ENCODE measurements around the gene FXYD5. TPM values are rescaled to one million over a fixed set of nuclear protein-coding genes. Genes with fewer than 3 reads are reported as not detected.

FXYD5 gene
- total and polyA plus RNA-seq, 4 donors = 2.2 to 22.0 (median 7.3) TPM

- Histone ChIP-seq H3K4me1 (ENCODE audit: control insufficient read depth in 4 of 4, insufficient read depth in 4 of 4, low read length in 3 of 4) (peaks cover 0 to 15% (median 5%) of the 10 kb centered on the region in 4 donors), H3K9me3 (ENCODE audit: control insufficient read depth in 4 of 4, low read length in 3 of 4) (no peaks in the 10 kb centered on the region), H3K27me3 (ENCODE audit: control insufficient read depth in 4 of 4, insufficient read depth in 4 of 4, low read length in 3 of 4) (peaks cover 0 to 2% (median 0%) of the 10 kb centered on the region in 4 donors), H3K9ac (ENCODE audit: low read depth in 1 of 2, low read length in 2 of 2) (no peak overlapping the region), H3K27ac (ENCODE audit: low read depth in 1 of 2, low read length in 2 of 2) (no peak overlapping the region), H3K4me3 (ENCODE audit: low read depth in 1 of 3, low read length in 3 of 3) (no peak overlapping the region), H3K36me3 (ENCODE audit: control insufficient read depth in 4 of 4, insufficient read depth in 3 of 4, low read depth in 1 of 4, low read length in 3 of 4) (no peaks in the 10 kb centered on the region)
- 90% methylated on average over 3 of the region's 3 CpGs for WGBS
- DNase-seq (ENCODE audit: low spot score) = no peak
- TF ChIP-seq ZBTB33 (IDR thresholded peaks at IDR 0.05) (no peak), MAX (IDR thresholded peaks at IDR 0.05) (no peak), HNF4A (conservative IDR thresholded peaks at IDR 0.05) (no peak), YY1 (IDR thresholded peaks at IDR 0.05) (no peak), SP1 (IDR thresholded peaks at IDR 0.05) (no peak), HNF4G (IDR thresholded peaks at IDR 0.05) (no peak), RAD21 (IDR thresholded peaks at IDR 0.05) (no peak), FOXA1 (IDR thresholded peaks at IDR 0.05) (no peak)
- TF ChIP-seq, protein P1, sequence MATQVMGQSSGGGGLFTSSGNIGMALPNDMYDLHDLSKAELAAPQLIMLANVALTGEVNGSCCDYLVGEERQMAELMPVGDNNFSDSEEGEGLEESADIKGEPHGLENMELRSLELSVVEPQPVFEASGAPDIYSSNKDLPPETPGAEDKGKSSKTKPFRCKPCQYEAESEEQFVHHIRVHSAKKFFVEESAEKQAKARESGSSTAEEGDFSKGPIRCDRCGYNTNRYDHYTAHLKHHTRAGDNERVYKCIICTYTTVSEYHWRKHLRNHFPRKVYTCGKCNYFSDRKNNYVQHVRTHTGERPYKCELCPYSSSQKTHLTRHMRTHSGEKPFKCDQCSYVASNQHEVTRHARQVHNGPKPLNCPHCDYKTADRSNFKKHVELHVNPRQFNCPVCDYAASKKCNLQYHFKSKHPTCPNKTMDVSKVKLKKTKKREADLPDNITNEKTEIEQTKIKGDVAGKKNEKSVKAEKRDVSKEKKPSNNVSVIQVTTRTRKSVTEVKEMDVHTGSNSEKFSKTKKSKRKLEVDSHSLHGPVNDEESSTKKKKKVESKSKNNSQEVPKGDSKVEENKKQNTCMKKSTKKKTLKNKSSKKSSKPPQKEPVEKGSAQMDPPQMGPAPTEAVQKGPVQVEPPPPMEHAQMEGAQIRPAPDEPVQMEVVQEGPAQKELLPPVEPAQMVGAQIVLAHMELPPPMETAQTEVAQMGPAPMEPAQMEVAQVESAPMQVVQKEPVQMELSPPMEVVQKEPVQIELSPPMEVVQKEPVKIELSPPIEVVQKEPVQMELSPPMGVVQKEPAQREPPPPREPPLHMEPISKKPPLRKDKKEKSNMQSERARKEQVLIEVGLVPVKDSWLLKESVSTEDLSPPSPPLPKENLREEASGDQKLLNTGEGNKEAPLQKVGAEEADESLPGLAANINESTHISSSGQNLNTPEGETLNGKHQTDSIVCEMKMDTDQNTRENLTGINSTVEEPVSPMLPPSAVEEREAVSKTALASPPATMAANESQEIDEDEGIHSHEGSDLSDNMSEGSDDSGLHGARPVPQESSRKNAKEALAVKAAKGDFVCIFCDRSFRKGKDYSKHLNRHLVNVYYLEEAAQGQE (IDR thresholded peaks at IDR 0.05) = no peak
- TF ChIP-seq, protein P2, sequence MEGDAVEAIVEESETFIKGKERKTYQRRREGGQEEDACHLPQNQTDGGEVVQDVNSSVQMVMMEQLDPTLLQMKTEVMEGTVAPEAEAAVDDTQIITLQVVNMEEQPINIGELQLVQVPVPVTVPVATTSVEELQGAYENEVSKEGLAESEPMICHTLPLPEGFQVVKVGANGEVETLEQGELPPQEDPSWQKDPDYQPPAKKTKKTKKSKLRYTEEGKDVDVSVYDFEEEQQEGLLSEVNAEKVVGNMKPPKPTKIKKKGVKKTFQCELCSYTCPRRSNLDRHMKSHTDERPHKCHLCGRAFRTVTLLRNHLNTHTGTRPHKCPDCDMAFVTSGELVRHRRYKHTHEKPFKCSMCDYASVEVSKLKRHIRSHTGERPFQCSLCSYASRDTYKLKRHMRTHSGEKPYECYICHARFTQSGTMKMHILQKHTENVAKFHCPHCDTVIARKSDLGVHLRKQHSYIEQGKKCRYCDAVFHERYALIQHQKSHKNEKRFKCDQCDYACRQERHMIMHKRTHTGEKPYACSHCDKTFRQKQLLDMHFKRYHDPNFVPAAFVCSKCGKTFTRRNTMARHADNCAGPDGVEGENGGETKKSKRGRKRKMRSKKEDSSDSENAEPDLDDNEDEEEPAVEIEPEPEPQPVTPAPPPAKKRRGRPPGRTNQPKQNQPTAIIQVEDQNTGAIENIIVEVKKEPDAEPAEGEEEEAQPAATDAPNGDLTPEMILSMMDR (IDR thresholded peaks at IDR 0.05; ENCODE audit: low read depth, low read length, missing input control) = no peak
Observed at GRCh38 chr19:35149463-35149862, 5.1 kb upstream of the FXYD5 start.

DNA sequence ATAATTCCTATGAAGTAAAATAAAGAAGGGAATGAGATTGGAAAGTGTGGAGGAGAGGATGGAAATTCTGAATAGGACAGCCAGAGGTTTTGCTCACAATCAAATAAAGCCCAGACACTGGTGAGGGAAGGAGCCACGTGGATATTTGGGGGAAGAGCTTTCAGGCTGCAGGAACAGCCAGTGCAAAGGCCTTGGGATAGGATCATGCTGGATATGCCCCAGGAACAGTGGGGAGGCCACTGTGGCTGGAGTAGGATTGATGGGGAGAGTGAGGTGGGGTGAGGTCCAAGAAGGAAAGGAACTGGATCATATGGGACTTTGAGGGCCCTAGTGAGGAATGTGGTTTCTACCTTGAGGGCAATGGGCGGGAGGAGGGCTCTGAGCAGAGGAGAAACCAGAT, 4.1 kb upstream of the FXYD5 start:
- Histone ChIP-seq H3K36me3 (ENCODE audit: control insufficient read depth in 4 of 4, insufficient read depth in 3 of 4, low read depth in 1 of 4, low read length in 3 of 4) (no peaks in the 10 kb centered on the region), H3K4me1 (ENCODE audit: control insufficient read depth in 4 of 4, insufficient read depth in 4 of 4, low read length in 3 of 4) (peaks cover 0 to 19% (median 6%) of the 10 kb centered on the region in 4 donors), H3K9ac (ENCODE audit: low read depth in 1 of 2, low read length in 2 of 2) (no peak overlapping the region), H3K9me3 (ENCODE audit: control insufficient read depth in 4 of 4, low read length in 3 of 4) (no peaks in the 10 kb centered on the region), H3K27me3 (ENCODE audit: control insufficient read depth in 4 of 4, insufficient read depth in 4 of 4, low read length in 3 of 4) (peaks cover 0 to 2% (median 0%) of the 10 kb centered on the region in 4 donors), H3K27ac (ENCODE audit: low read depth in 1 of 2, low read length in 2 of 2) (no peak overlapping the region), H3K4me3 (ENCODE audit: low read depth in 1 of 3, low read length in 3 of 3) (no peak overlapping the region)
- DNase-seq (ENCODE audit: low spot score) = no peak
- WGBS = 83% methylated on average over 2 of the region's 2 CpGs
- TF ChIP-seq HNF4A (conservative IDR thresholded peaks at IDR 0.05) (no peak), YY1 (IDR thresholded peaks at IDR 0.05) (no peak), MAX (IDR thresholded peaks at IDR 0.05) (no peak), FOXA2 (IDR thresholded peaks at IDR 0.05) (no peak), RXRA (IDR thresholded peaks at IDR 0.05) (no peak), SP1 (IDR thresholded peaks at IDR 0.05) (no peak), JUND (IDR thresholded peaks at IDR 0.05) (no peak), RAD21 (IDR thresholded peaks at IDR 0.05) (no peak), NR2F2 (IDR thresholded peaks at IDR 0.05) (no peak), HNF4G (IDR thresholded peaks at IDR 0.05) (no peak), GABPA (IDR thresholded peaks at IDR 0.05 in 1 of 2, conservative IDR thresholded peaks at IDR 0.05 in 1 of 2) (no peak), TAF1 (conservative IDR thresholded peaks at IDR 0.05) (no peak)
- TF ChIP-seq, protein P1 (IDR thresholded peaks at IDR 0.05) = no peak
- TF ChIP-seq, protein P3, sequence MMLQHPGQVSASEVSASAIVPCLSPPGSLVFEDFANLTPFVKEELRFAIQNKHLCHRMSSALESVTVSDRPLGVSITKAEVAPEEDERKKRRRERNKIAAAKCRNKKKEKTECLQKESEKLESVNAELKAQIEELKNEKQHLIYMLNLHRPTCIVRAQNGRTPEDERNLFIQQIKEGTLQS (IDR thresholded peaks at IDR 0.05) = no peak
- TF ChIP-seq, protein P2 (IDR thresholded peaks at IDR 0.05; ENCODE audit: low read depth, low read length, missing input control) = no peak

Measured in liver (tissue), 9 donors.